Measurements from ENCODE around the gene IPO4. TPM values are rescaled to one million over a fixed set of nuclear protein-coding genes. Genes with fewer than 3 reads are reported as not detected.
A peak's percentile ranks its signal among the peaks of the same experiment; 100 is the strongest.

IPO4 gene
- total and polyA plus RNA-seq, 2 of the 4 experiments (the other 2 are of a cell fraction), result 37.6 to 39.4 TPM

DNA sequence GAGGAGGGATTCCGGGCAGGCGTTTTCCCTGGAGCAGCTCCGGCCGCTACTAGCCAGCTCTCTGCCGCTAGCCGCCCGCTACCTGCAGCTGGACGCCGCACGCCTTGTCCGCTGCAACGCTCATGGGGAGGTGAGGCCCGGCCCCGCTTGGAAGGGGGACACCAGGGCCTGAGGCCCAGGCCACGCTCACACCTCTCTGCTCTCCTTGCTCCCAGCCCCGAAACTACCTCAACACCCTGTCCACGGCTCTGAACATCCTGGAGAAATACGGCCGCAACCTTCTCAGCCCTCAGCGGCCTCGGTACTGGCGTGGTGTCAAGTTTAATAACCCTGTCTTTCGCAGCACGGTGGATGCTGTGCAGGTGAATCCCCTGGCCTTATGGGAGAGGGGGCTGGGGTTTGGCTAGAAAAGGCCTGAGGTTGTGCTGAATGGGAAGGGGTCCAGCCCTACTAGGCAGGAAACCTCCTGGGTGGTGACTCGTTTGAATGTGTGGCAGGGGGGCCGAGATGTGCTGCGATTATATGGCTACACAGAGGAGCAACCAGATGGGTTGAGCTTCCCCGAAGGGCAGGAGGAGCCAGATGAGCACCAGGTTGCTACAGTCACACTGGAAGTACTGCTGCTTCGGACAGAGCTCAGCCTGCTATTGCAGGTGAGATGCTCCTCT lies 40.7 kb downstream of the IPO4 start:
- peak overlapping the region; percentile 66 for H3K27ac ChIP-seq (ENCODE audit: insufficient read depth, low read length)
- H3K4me3 ChIP-seq (ENCODE audit: insufficient read depth, low read depth, low read length), result peak overlapping the region; percentile 73
- no peak for ATAC-seq (ENCODE audit: low read depth)
- H2BK20ac ChIP-seq (ENCODE audit: low read depth, low read length), result no peak overlapping the region
- peak overlapping the region; percentile 50 to 76; a peak in 2 of 4 replicates for H4K8ac ChIP-seq (ENCODE audit: low read depth in 2 of 2, low read length in 2 of 2)
- H3K23ac ChIP-seq (ENCODE audit: low read depth, low read length), result peak overlapping the region; percentile 52
- H3K36me3 ChIP-seq (ENCODE audit: control insufficient read depth, insufficient read depth, low read length), result peaks cover 33% of the 10 kb centered on the region
- H2BK15ac ChIP-seq (ENCODE audit: low read depth, low read length), result no peak overlapping the region
- H3K4me2 ChIP-seq (ENCODE audit: low read depth, low read length), result peak overlapping the region; percentile 92
- intact Hi-C loops (cut with micrococcal nuclease), result loop anchor here (2.0 kb wide), 1 partner anchor 149 kb away; no protein-coding TSS in a partner anchor
- H3K4me1 ChIP-seq (ENCODE audit: control insufficient read depth, insufficient read depth, low read length), result peaks cover 9% of the 10 kb centered on the region
- peak overlapping the region; percentile 39; the same call in 1 of the 2 replicates for H3K14ac ChIP-seq (replicated peaks; ENCODE audit: low read depth, low read length)
- no peak overlapping the region for H3K18ac ChIP-seq (ENCODE audit: low read depth, low read length)
- peak overlapping the region; percentile 96 for H3K9ac ChIP-seq (ENCODE audit: low read depth, low read length)
- H2AK9ac ChIP-seq (replicated peaks; ENCODE audit: low read depth, low read length, poor library complexity), result peak overlapping the region; percentile 88
- no peaks in the 10 kb centered on the region for H3K9me3 ChIP-seq (ENCODE audit: control insufficient read depth, insufficient read depth, low read length)
- H4K5ac ChIP-seq (ENCODE audit: low read depth, low read length), result no peak overlapping the region
- DNase-seq, result no peak
- no TSS peak for BruUV-seq (replicated peaks)
- H3K9me1 ChIP-seq (ENCODE audit: insufficient read depth, low read length), result peaks cover 15% of the 10 kb centered on the region
- H4K20me1 ChIP-seq (ENCODE audit: insufficient read depth, low read length), result peaks cover 10% of the 10 kb centered on the region
- peak overlapping the region; percentile 82 for H2AK5ac ChIP-seq (ENCODE audit: low read depth, low read length)
- dilution Hi-C loops (cut with HindIII; ENCODE audit: low sequenced_read_pairs, unreplicated experiment), result no loop called here
- in situ Hi-C loops (cut with MboI; ENCODE audit: low sequenced_read_pairs), result loop anchor here (25.0 kb wide), 2 partner anchors 836 to 1061 kb away; partner anchors contain the start of genes ACIN1, BCL2L2, C14orf119 and PABPN1
- ChIA-PET CTCF (interaction anchor here (4.3 kb wide), 1 partner anchor 13 kb away, joined by 14 read pairs; the partner anchor contains the start of gene IRF9), POLR2A (ENCODE audit: unreplicated experiment) (no interaction called here)
- peaks cover 35 to 72% of the 10 kb centered on the region in 2 experiments for H3K79me1 ChIP-seq (ENCODE audit: low read depth in 1 of 2, low read length in 2 of 2)
- H2BK5ac ChIP-seq (ENCODE audit: low read depth, low read length, poor library complexity, severe bottlenecking), result peak overlapping the region; percentile 37
- TF ChIP-seq CHD1 (IDR thresholded peaks at IDR 0.05; ENCODE audit: low read depth, low read length), result no peak
- H2BK120ac ChIP-seq (ENCODE audit: low read depth, low read length), result no peak overlapping the region
- no peak overlapping the region; the same call in 1 of the 2 replicates for H3K56ac ChIP-seq (ENCODE audit: extremely low read depth, insufficient read depth, low read length)
- 3% methylated on average over 7 of the region's 29 CpGs; no CpG with 5 or more reads in 1 of the 2 experiments for WGBS, 2 experiments (ENCODE audit: extremely low coverage in 2 of 2, insufficient read length in 1 of 2)
- H3K27me3 ChIP-seq (ENCODE audit: control insufficient read depth, insufficient read depth, low read length), result no peaks in the 10 kb centered on the region
- H3K4ac ChIP-seq (ENCODE audit: low read depth, low read length), result peak overlapping the region; percentile 53
- no peak overlapping the region for H4K91ac ChIP-seq (ENCODE audit: insufficient read depth, low read depth, low read length)
- H2AFZ ChIP-seq (replicated peaks; ENCODE audit: low read length, poor library complexity), result peak overlapping the region; percentile 91
